ENCODE measurements around the gene CFAP20DC. TPM values are rescaled to one million over a fixed set of nuclear protein-coding genes. Genes with fewer than 3 reads are reported as not detected.

The CFAP20DC gene
- total and polyA plus RNA-seq, 2 of the 8 experiments (the other 6 are each of a cell fraction or from before 2014, with no cell fraction given) = 2.2 to 2.8 TPM

DNA sequence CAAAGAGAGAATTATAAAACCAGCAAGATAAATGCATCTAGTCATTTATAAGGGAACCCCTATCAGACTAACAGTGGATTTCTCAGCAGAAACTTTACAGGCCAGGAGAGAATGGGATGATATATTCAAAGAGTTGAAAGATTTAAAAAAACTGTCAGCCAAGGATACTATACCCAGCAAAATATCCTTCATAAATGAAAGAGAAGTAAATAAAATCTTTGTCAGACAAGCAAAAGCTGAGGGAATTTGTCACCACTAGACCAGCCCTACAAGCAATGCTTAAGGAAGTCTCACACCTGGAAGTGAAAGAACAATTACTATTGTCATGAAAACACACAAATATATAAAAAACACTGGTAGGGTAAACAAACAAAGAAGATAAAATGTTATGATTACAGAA lies 269.9 kb downstream of the CFAP20DC start:
- no peak overlapping the region for H3K23ac ChIP-seq (ENCODE audit: insufficient read length)
- no peak overlapping the region for H2BK15ac ChIP-seq (ENCODE audit: low read length)
- no peak overlapping the region for H3K4ac ChIP-seq (replicated peaks; ENCODE audit: insufficient read length, low read depth, low read length)
- DNase-seq (ENCODE audit: low read depth in 1 of 2, low spot score in 2 of 2) (no peak), FAIRE-seq (no peak)
- peaks cover 0 to 5% of the 10 kb centered on the region in 2 experiments; a peak in 1 of 4 replicates for H3K9me3 ChIP-seq (ENCODE audit: insufficient read depth in 2 of 2, low read depth in 1 of 2, low read length in 1 of 2)
- H2AFZ ChIP-seq (ENCODE audit: low read length) = no peak overlapping the region
- no peak overlapping the region for H3K4me3 ChIP-seq (ENCODE audit: extremely low read depth in 1 of 4, insufficient read depth in 2 of 4, low read depth in 3 of 4, low read length in 4 of 4)
- no peak overlapping the region for H3K4me2 ChIP-seq (ENCODE audit: insufficient read depth in 1 of 2, low read depth in 2 of 2, low read length in 2 of 2)
- no peak overlapping the region for H4K5ac ChIP-seq (ENCODE audit: insufficient read length, low read depth, low read length)
- CTCF ChIA-PET (ENCODE audit: partially characterized antibody) = no interaction called here
- POLR2A ChIA-PET (ENCODE audit: partially characterized antibody) = no interaction called here
- no peak overlapping the region for H3K56ac ChIP-seq (replicated peaks; ENCODE audit: insufficient read length, low read depth, low read length)
- no peak overlapping the region for H4K8ac ChIP-seq (ENCODE audit: extremely low read depth, insufficient read depth, low read length)
- H3K27ac ChIP-seq (ENCODE audit: low read depth, low read length) = no peak overlapping the region
- H2BK5ac ChIP-seq (ENCODE audit: low read depth, low read length) = no peak overlapping the region
- H2BK20ac ChIP-seq (ENCODE audit: low read length) = no peak overlapping the region
- no peaks in the 10 kb centered on the region for H3K79me2 ChIP-seq (ENCODE audit: control insufficient read depth in 1 of 2, insufficient read depth in 2 of 2, low read length in 2 of 2)
- H3K23me2 ChIP-seq (ENCODE audit: low read depth, low read length) = no peaks in the 10 kb centered on the region
- no peak overlapping the region for H3K18ac ChIP-seq (ENCODE audit: extremely low read depth, low read length)
- no peak overlapping the region for H3K14ac ChIP-seq (ENCODE audit: insufficient read length)
- H4K20me1 ChIP-seq (replicated peaks in 1 of 2; ENCODE audit: control insufficient read depth in 1 of 2, insufficient read depth in 2 of 2, low read length in 2 of 2) = no peaks in the 10 kb centered on the region
- no peak overlapping the region for H2AK5ac ChIP-seq (ENCODE audit: low read depth, low read length)
- no peak overlapping the region for H2BK12ac ChIP-seq (ENCODE audit: low read depth, low read length)
- no peaks in the 10 kb centered on the region for H3K4me1 ChIP-seq (replicated peaks in 1 of 4; ENCODE audit: control insufficient read depth in 3 of 4, insufficient read depth in 4 of 4, low read length in 3 of 4)
- no peaks in the 10 kb centered on the region for H3K27me3 ChIP-seq (replicated peaks in 1 of 4; ENCODE audit: control insufficient read depth in 3 of 4, extremely low read depth in 1 of 4, insufficient read depth in 3 of 4, low read length in 3 of 4)
- H2BK120ac ChIP-seq (replicated peaks; ENCODE audit: low read depth, low read length) = no peak overlapping the region
- no peak overlapping the region for H3K9ac ChIP-seq (replicated peaks in 1 of 4; ENCODE audit: extremely low read depth in 1 of 4, low read depth in 3 of 4, low read length in 3 of 4)
- H4K91ac ChIP-seq (replicated peaks; ENCODE audit: insufficient read length, low read length) = no peak overlapping the region
- no peaks in the 10 kb centered on the region for H3K79me1 ChIP-seq (ENCODE audit: low read depth, low read length)
- no peaks in the 10 kb centered on the region for H3K36me3 ChIP-seq (ENCODE audit: control insufficient read depth in 2 of 4, insufficient read depth in 4 of 4, low read length in 3 of 4)
- TF ChIP-seq EP300 (IDR thresholded peaks at IDR 0.05; ENCODE audit: borderline replicate concordance in 1 of 2, low read depth in 2 of 2, low read length in 2 of 2) (no peak), TAF1 (IDR thresholded peaks at IDR 0.05; ENCODE audit: low read depth, low read length) (no peak), BRCA1 (IDR thresholded peaks at IDR 0.05; ENCODE audit: low read depth, low read length) (no peak)

All from H1 (cell line).